ENCODE results near the gene DDX59.

Gene DDX59

DNA sequence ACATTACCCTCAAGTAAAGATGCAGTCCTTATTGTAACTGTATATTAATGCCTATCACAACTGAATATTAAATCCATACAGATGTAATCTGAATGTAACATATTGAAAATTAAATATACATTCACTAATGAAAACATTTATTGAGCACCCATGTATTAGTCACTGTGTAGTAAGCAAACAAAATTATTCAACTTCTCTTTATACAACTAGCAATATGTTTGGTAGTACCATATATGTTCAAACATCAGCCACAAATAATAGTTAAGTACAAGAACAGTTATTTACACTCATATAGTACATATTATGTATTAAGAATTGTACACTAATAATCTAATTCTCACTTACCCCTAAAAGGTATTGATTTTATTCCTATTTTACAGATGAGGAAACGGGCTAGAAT, 67.1 kb downstream of the DDX59 start:
- DNase-seq (ENCODE audit: low read depth) = no peak
- H3K4me3 ChIP-seq (ENCODE audit: control insufficient read depth, low read depth, low read length) = no peak overlapping the region
- no peak for TF ChIP-seq CTCF (conservative IDR thresholded peaks at IDR 0.05; ENCODE audit: control insufficient read depth, insufficient read depth, low read depth, low read length)

Data from fibroblast of mammary gland (primary cell).